Omental fat pad (tissue), 4 donors: Measurements from ENCODE around the gene STK10. TPM values are rescaled to one million over a fixed set of nuclear protein-coding genes. Genes with fewer than 3 reads are reported as not detected.

Experiments used
- ATAC-seq: fragments of 150-250 bp; one replicate; pipeline ENCODE4 v1.9.1; 2016; ENCODE audit warnings: mild to moderate bottlenecking, moderate library complexity; ENCODE audit not compliant: low FRiP score
- DNase-seq: peaks from one replicate; pipeline ENCODE4 v3.0.0-alpha.2; 2019; ENCODE audit warnings: low spot score
- total RNA-seq, 4 donors: library from RNA; depleted of rRNA; stranded (reverse); fragments of >200 nt; gene quantifications; one replicate each; pipeline ENCODE4 v1.1.0, GENCODE V29; 2016
- TF ChIP-seq, protein P1 (sequence below), 3 donors: fragments of 450-650 bp; IDR thresholded peaks; one replicate each; pipeline ENCODE4 v1.5.1; 2016 to 2017; ENCODE audit warnings: antibody characterized with exemption in 3 of 3, mild to moderate bottlenecking in 3 of 3, moderate library complexity in 2 of 3

The STK10 gene
- total RNA-seq, 4 donors from 2014 or later, result 26.4 to 110 (median 52.4) TPM

DNA sequence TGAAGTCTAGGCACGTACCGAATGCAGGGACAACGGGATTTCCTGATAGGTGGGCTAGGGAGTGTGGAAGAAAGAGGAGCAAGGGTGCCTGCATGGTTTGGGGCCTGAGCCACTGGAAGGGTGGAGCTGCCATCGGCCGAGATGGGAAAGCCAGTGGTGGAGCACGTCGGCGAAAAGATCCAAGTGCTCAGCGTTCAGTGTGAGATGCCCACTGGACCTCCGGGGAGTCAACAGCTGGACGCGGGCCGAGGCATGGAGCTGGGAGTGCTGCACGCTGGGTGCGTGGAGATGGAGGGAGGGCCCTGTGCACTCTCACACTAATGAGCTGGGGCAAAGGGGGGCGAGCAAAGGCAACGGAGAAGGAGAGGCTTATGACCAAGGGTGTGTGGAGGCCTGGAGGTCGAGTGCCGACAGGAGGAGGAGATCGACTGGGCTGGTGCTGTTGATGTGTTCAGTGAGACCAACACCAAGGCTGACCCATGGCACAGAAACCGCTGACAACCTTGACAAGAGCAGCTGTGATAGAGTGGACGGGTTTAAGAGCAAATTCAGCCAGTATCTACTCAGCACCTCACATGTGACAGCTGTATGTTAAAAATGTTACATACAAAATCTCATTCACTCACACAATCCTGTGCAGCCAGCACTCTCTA, 85.7 kb downstream of the STK10 start:
- DNase-seq (no peak), ATAC-seq (no peak)
- TF ChIP-seq, protein P1, sequence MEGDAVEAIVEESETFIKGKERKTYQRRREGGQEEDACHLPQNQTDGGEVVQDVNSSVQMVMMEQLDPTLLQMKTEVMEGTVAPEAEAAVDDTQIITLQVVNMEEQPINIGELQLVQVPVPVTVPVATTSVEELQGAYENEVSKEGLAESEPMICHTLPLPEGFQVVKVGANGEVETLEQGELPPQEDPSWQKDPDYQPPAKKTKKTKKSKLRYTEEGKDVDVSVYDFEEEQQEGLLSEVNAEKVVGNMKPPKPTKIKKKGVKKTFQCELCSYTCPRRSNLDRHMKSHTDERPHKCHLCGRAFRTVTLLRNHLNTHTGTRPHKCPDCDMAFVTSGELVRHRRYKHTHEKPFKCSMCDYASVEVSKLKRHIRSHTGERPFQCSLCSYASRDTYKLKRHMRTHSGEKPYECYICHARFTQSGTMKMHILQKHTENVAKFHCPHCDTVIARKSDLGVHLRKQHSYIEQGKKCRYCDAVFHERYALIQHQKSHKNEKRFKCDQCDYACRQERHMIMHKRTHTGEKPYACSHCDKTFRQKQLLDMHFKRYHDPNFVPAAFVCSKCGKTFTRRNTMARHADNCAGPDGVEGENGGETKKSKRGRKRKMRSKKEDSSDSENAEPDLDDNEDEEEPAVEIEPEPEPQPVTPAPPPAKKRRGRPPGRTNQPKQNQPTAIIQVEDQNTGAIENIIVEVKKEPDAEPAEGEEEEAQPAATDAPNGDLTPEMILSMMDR (IDR thresholded peaks at IDR 0.05), result no peak

DNA sequence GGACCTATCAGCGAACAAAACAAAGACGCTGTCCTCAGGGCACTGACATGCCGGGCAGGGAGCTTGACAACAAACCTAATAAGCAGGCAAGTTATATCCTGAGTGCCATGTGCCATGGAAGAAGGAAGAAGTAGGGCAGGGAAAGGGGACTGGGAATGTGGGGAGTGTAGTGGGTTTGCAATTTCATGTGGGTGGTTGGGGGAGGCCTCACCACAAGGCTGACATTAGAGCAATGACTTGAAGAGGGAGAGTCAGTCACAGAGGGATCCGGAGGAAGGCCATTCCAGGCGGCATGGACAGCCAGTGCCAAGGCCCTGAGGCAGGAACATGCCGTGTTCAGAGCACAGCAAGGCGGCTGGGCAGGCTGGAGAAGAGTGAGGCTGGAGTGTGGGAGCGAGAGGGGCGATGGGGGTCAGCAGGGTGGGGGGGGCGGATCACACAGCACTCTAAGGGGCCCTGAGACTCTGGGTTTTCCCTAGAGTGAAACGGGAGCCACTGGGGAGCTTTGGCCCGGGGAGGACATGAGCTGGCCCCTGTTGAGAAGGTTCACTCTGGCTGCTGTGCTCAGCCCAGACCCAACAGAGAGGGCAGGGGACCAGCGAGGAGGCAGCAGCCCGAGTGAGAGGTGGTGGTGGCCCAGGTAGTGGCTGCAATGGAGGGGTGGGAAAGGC, 86.3 kb downstream of the STK10 start:
- no peak for DNase-seq
- ATAC-seq, result no peak
- TF ChIP-seq, protein P1 (IDR thresholded peaks at IDR 0.05), result no peak

DNA sequence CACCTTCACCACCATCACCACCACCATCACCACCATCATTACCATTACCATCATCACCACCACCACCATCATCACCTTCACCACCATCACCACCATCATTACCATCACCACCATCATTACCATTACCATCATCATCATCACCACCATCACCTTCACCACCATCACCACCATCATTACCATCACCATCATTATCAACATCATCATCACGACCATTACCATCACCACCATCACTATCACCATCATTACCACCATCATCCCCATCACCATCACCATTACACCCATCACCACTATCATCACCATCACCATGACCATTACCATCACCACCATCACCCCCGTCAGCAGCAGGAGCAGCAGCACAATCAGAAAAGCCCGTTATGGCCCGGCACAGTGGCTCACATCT, 89.1 kb downstream of the STK10 start:
- ATAC-seq (no peak), DNase-seq (no peak)
- TF ChIP-seq, protein P1 (IDR thresholded peaks at IDR 0.05), result no peak

DNA sequence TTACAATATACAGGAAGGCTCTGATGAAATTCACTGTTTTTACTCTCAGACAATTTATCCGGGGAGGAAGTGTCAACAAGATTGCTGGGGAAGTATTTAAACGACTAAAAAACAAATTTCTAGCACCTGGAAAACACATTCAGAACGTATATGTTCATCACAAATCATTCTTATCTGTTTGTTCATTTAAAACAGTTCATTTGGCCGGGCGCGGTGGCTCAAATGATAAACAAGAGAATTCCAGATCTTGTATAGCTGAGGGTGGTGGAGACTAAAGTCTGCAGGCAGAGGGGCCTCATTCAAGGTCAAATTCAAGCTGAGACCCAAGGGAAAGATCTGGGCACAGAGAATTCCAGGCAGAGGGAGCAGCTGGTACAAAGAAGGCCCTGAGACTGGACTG, 90.0 kb downstream of the STK10 start:
- TF ChIP-seq, protein P1 (IDR thresholded peaks at IDR 0.05), result no peak
- DNase-seq (no peak), ATAC-seq (no peak)

DNA sequence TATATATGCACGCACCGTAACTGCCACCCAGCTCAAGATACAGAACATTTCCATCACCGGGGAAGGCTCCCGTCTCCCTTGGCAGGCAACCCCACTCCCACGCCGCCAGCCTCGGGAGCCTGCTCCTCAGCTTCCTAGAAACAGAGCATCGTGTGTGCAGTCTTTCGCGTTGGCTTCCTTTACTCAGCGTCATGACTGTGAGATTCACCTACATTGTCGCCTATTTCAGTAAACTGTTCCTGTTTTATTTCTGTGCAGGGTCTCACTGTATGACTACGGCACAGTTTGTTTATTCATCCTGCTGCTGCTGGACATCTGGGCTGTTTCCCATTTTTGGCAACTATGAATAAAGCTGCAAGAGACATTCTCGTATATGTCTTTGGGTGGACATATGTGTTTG, 90.7 kb downstream of the STK10 start:
- no peak for DNase-seq
- ATAC-seq, result no peak
- TF ChIP-seq, protein P1 (IDR thresholded peaks at IDR 0.05), result no peak

DNA sequence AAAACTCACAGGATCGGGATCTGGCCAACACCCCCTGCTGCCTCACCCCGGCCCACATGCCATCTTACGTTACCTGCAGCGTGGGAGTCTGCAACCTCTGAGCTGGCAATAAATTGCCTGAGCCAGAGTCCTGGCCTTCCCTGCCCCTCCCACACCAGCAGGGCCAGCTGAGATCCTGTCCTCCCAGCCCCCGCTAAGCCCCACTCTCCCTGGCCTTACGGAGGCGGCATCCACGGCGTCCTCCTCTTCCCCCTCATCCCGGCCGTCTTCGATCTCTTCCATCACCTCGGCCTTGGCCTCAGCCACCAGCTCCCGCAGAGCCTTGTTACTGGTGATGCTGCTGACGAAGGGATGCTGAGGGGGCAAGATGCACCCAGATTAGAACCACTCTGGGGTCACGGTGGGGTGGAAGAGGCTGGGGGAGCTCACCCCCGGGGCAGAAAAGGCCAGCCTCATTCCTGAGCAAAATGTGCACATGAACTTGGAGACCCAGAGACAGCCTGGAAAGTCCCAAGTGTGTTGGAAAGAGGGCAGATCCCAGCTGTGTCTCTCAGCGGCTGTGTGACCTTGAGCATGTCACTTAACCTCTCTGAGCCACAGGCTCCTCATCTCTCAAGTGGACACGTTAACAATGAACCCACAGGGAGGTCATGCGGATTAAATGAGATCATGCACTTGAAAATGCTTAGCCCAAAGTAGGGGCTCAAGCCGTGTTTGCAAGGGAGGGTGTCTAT, 91.7 kb downstream of the STK10 start:
- ATAC-seq (peak; percentile 83), DNase-seq (no peak)
- TF ChIP-seq, protein P1 (IDR thresholded peaks at IDR 0.05), result no peak
